ENCODE results near the gene STAU1. TPM values are rescaled to one million over a fixed set of nuclear protein-coding genes. Genes with fewer than 3 reads are reported as not detected.
"Not testable (repeated sequence)": the region's sequence is repeated elsewhere in the genome, so short reads cannot be mapped to it uniquely, and the experiment has no call there.

The STAU1 gene
- total RNA-seq, 1 donor from 2014 or later: 31.1 TPM

DNA sequence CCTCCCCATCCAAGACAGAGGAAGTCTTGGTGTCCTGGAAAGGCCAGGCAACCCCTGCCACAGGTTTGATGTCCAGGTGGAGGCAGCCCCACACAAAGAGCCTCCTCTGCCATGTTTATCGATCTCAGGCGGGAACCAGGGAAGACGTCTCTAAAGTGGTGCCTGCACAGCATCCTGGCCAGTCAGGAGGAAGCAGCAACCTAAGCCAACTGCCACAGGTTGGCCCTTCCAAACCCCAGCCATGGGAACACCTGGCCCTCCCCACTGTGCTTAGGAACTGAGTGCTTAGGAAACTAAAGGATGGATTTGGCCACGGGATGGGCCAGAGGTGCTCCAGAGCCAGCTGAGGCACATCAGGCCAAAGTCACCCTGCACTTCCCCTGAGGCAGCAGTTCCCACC lies 85.1 kb downstream of the STAU1 start:
- DNase-seq (ENCODE audit: low read depth): no peak
- no peak overlapping the region for H3K4me3 ChIP-seq (ENCODE audit: low read depth, low read length)
- H3K36me3 ChIP-seq (ENCODE audit: control insufficient read depth, insufficient read depth, low read length): peaks cover 5% of the 10 kb centered on the region
- no peak for FAIRE-seq
- H3K27me3 ChIP-seq (ENCODE audit: control insufficient read depth, insufficient read depth, low read length): no peaks in the 10 kb centered on the region
- TF ChIP-seq, protein P1, sequence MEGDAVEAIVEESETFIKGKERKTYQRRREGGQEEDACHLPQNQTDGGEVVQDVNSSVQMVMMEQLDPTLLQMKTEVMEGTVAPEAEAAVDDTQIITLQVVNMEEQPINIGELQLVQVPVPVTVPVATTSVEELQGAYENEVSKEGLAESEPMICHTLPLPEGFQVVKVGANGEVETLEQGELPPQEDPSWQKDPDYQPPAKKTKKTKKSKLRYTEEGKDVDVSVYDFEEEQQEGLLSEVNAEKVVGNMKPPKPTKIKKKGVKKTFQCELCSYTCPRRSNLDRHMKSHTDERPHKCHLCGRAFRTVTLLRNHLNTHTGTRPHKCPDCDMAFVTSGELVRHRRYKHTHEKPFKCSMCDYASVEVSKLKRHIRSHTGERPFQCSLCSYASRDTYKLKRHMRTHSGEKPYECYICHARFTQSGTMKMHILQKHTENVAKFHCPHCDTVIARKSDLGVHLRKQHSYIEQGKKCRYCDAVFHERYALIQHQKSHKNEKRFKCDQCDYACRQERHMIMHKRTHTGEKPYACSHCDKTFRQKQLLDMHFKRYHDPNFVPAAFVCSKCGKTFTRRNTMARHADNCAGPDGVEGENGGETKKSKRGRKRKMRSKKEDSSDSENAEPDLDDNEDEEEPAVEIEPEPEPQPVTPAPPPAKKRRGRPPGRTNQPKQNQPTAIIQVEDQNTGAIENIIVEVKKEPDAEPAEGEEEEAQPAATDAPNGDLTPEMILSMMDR (IDR thresholded peaks at IDR 0.05; ENCODE audit: insufficient read depth, low read length, severe bottlenecking): no peak

DNA sequence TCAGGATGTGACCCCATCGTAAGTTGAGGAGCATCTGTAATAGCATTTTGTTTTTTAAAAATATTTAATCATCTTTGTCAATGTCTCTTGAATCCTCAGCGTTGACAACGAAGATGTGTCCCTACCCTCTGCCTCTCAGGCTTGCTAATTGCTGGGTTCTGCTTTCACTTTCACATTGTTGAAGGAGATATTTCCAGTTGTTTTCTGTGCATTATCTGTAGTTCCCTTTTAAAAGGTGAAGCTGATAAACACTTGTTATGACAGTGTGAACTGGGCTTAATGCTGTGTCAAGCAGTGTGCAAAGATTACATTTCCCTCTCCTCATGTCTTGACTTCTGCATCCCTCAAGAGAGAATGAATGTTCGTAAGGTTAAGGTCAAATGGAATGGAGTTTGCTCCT lies 87.2 kb downstream of the STAU1 start:
- H3K36me3 ChIP-seq (ENCODE audit: control insufficient read depth, insufficient read depth, low read length): peaks cover 7% of the 10 kb centered on the region
- DNase-seq (ENCODE audit: low read depth): no peak
- no peak overlapping the region for H3K4me3 ChIP-seq (ENCODE audit: low read depth, low read length)
- FAIRE-seq: no peak
- H3K27me3 ChIP-seq (ENCODE audit: control insufficient read depth, insufficient read depth, low read length): no peaks in the 10 kb centered on the region
- TF ChIP-seq, protein P1 (IDR thresholded peaks at IDR 0.05; ENCODE audit: insufficient read depth, low read length, severe bottlenecking): no peak

DNA sequence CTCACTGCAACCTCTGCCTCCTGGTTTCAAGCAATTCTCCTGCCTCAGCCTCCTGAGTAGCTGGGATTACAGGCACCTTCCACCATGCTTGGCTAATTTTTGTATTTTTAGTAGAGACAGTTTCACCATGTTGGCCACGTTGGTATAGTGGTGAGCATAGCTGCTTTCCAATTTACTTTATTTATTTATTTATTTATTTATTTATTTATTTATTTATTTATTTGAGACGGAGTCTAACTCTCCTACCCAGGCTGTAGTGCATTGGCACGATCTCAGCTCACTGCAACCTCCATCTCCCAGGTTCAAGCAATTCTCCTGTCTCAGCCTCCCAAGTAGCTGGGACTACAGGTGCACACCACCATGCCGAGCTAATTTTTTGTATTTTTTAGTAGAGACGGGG lies 87.8 kb downstream of the STAU1 start:
- H3K4me3 ChIP-seq (ENCODE audit: low read depth, low read length); DNase-seq (ENCODE audit: low read depth); H3K27me3 ChIP-seq (ENCODE audit: control insufficient read depth, insufficient read depth, low read length); FAIRE-seq; H3K36me3 ChIP-seq (ENCODE audit: control insufficient read depth, insufficient read depth, low read length): not testable (repeated sequence)

- DNase-seq (ENCODE audit: low read depth) (no peak), FAIRE-seq (no peak)
- Histone ChIP-seq H3K36me3 (ENCODE audit: control insufficient read depth, insufficient read depth, low read length) (peaks cover 11% of the 10 kb centered on the region), H3K4me3 (ENCODE audit: low read depth, low read length) (no peak overlapping the region), H3K27me3 (ENCODE audit: control insufficient read depth, insufficient read depth, low read length) (no peaks in the 10 kb centered on the region)
- TF ChIP-seq, protein P1 (IDR thresholded peaks at IDR 0.05; ENCODE audit: insufficient read depth, low read length, severe bottlenecking): no peak
Observed at GRCh38 chr20:49099011-49099410, 89.1 kb downstream of the STAU1 start.

DNA sequence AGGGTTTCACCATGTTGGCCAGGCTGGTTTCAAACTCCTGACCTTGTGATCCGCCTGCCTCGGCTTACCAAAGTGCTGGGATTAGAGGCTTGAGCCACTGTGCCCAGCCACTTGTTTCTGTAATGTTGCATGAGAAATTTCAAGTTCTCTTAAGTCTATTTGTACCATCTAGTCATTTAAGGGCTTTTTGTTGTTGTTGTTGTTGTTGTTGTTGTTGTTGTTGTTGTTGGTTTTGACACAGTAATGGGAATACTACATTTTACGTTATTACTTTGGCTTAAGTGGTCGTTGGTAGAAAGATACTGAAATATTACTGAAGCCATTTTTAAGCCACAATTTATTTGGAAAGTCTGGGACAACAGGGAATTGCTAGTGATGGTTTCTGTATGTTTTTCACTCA lies 90.0 kb downstream of the STAU1 start:
- Histone ChIP-seq H3K4me3 (ENCODE audit: low read depth, low read length) (no peak overlapping the region), H3K27me3 (ENCODE audit: control insufficient read depth, insufficient read depth, low read length) (no peaks in the 10 kb centered on the region), H3K36me3 (ENCODE audit: control insufficient read depth, insufficient read depth, low read length) (peaks cover 11% of the 10 kb centered on the region)
- no peak for FAIRE-seq
- TF ChIP-seq, protein P1 (IDR thresholded peaks at IDR 0.05; ENCODE audit: insufficient read depth, low read length, severe bottlenecking): no peak
- DNase-seq (ENCODE audit: low read depth): no peak

DNA sequence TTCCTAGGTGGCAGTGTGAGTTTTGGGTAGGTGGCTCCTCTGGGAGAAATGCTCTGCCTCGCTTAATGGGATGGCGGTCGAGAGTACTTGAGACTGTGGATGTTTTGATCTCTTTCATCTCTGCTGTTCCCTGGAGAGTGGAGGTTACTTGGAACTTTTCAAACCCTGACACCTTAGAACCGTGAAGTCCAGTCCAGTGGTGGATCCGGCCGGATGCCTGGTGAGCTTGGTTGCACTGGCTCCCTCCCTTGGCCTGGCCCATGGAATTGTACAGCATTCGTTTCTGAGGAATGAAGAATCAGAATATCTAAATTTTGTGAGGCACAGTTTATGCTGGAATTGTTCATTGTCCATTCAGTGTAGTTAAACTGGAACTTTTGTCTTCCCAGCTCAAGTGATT lies 91.0 kb downstream of the STAU1 start:
- no peak overlapping the region for H3K4me3 ChIP-seq (ENCODE audit: low read depth, low read length)
- TF ChIP-seq, protein P1 (IDR thresholded peaks at IDR 0.05; ENCODE audit: insufficient read depth, low read length, severe bottlenecking): no peak
- no peak for FAIRE-seq
- no peaks in the 10 kb centered on the region for H3K27me3 ChIP-seq (ENCODE audit: control insufficient read depth, insufficient read depth, low read length)
- no peak for DNase-seq (ENCODE audit: low read depth)
- H3K36me3 ChIP-seq (ENCODE audit: control insufficient read depth, insufficient read depth, low read length): peaks cover 9% of the 10 kb centered on the region

Measured in bronchial epithelial cell (primary cell).